Thyroid gland (tissue), 4 donors: ENCODE measurements around the gene PLAAT3. TPM values are rescaled to one million over a fixed set of nuclear protein-coding genes. Genes with fewer than 3 reads are reported as not detected.
A peak's percentile ranks its signal among the peaks of the same experiment; 100 is the strongest.
"Not testable (repeated sequence)": the region's sequence is repeated elsewhere in the genome, so short reads cannot be mapped to it uniquely, and the experiment has no call there.

Experiments
- DNase-seq, 2 donors: peaks; one replicate each; pipeline ENCODE4 v3.0.0-alpha.2; 2019
- H3K27ac ChIP-seq, 3 donors: fragments of 200-600 bp; sonication (generic); 1 replicate in 2 of 3; 2 replicates in 1 of 3; pipeline ENCODE4 v1.5.1; 2016 to 2019; ENCODE audit warnings: mild to moderate bottlenecking in 1 of 3, moderate library complexity in 1 of 3
- H3K27me3 ChIP-seq: fragments of 200-600 bp; sonication (generic); one replicate; pipeline ENCODE4 v1.5.1; 2019
- H3K36me3 ChIP-seq, 2 donors: fragments of 200-600 bp; sonication (generic); one replicate each; pipeline ENCODE4 v1.5.1; 2016 to 2019
- H3K4me1 ChIP-seq, 2 donors: fragments of 200-600 bp; sonication (generic); one replicate each; pipeline ENCODE4 v1.5.1; 2017 to 2019
- H3K4me3 ChIP-seq, 3 donors: fragments of 200-600 bp; sonication (generic); replicated peaks in 1 of 3; 1 replicate in 2 of 3; 2 replicates in 1 of 3; pipeline ENCODE4 v1.5.1; 2016; ENCODE audit warnings: mild to moderate bottlenecking in 1 of 3
- H3K9me3 ChIP-seq: fragments of 200-600 bp; sonication (generic); one replicate; pipeline ENCODE4 v1.5.1; 2017
- POLR2A ChIP-seq, 2 donors: fragments of 450-650 bp; IDR thresholded peaks; one replicate each; pipeline ENCODE4 v1.6.1; 2017; ENCODE audit warnings: antibody characterized with exemption in 2 of 2, mild to moderate bottlenecking in 2 of 2, moderate library complexity in 1 of 2
- WGBS, 2 donors: methylation state at CpG; one replicate each; pipeline ENCODE4 v1.1.5; 2017; 5-methylcytosine and 5-hydroxymethylcytosine counted together
- intact Hi-C: fragments of 100-400 bp; cut with DNase I; formaldehyde crosslinking; loops from one replicate; pipeline ENCODE4 v1.15.1; 2023
- total RNA-seq, 4 donors: library from RNA; depleted of rRNA; stranded (reverse); fragments of >200 nt; gene quantifications; one replicate each; pipeline ENCODE4 v1.2.3, GENCODE V29; 2016
- TF ChIP-seq, protein P1 (sequence below), 6 experiments: fragments of 200-600 bp in 3 of 6; fragments of 450-650 bp in 3 of 6; sonication (generic) in 3 of 6; IDR thresholded peaks; one replicate each; pipeline ENCODE4 v1.5.1; 2016 to 2019; ENCODE audit warnings: antibody characterized with exemption in 6 of 6, mild to moderate bottlenecking in 2 of 6, inconsistent platforms in 1 of 6, moderate library complexity in 1 of 6

Gene PLAAT3
- total RNA-seq, 4 donors from 2014 or later: 42.8 to 96.0 (median 74.6) TPM

DNA sequence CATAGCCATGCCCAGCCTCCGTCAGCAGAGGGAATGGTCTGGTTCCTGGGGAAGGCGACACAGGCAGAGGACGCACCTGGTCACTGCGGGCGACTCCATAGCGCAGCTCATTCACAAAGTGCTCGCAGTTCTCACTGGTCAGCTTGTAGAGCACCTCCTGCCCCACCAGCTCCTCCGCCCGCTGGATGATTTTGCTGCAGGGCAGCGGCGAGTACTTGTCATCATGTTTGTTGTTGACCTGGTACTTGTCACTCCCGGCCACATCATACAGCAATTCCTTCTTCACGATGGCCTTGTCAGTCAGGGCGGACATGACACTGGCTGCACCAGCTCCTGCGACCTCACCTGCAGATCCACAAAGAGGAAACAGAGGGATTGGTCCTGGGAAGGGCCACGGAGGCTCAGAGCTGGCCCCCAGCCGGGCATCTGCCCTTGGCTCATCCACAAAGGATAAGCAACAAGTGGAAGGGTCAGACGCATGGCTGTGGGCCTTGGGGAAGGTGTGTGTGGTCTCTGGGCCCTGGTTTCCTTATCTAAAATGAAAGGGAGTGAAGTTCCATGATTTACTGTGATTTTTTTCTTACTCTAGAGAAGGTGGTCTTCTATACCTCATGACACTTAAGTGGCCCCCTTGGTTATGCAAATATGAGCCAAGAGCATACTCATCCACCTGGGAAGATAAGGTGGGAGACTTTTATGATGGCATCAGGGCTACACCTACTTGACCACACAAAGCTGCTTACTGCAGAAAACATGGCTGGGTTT is 24.0 kb downstream of the PLAAT3 start:
- no peaks in the 10 kb centered on the region for H3K27me3 ChIP-seq
- intact Hi-C loops: no loop called here
- 95 to 98% methylated on average over 15 to 18 of the region's 18 CpGs for WGBS, 2 donors
- TF ChIP-seq, protein P1, sequence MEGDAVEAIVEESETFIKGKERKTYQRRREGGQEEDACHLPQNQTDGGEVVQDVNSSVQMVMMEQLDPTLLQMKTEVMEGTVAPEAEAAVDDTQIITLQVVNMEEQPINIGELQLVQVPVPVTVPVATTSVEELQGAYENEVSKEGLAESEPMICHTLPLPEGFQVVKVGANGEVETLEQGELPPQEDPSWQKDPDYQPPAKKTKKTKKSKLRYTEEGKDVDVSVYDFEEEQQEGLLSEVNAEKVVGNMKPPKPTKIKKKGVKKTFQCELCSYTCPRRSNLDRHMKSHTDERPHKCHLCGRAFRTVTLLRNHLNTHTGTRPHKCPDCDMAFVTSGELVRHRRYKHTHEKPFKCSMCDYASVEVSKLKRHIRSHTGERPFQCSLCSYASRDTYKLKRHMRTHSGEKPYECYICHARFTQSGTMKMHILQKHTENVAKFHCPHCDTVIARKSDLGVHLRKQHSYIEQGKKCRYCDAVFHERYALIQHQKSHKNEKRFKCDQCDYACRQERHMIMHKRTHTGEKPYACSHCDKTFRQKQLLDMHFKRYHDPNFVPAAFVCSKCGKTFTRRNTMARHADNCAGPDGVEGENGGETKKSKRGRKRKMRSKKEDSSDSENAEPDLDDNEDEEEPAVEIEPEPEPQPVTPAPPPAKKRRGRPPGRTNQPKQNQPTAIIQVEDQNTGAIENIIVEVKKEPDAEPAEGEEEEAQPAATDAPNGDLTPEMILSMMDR (IDR thresholded peaks at IDR 0.05): no peak
- TF ChIP-seq POLR2A (IDR thresholded peaks at IDR 0.05): no peak
- no peak overlapping the region for H3K27ac ChIP-seq
- DNase-seq: no peak
- H3K36me3 ChIP-seq: peaks cover 0 to 8% of the 10 kb centered on the region in 2 donors
- no peak overlapping the region for H3K4me3 ChIP-seq
- H3K4me1 ChIP-seq: no peaks in the 10 kb centered on the region
- H3K9me3 ChIP-seq: no peaks in the 10 kb centered on the region

DNA sequence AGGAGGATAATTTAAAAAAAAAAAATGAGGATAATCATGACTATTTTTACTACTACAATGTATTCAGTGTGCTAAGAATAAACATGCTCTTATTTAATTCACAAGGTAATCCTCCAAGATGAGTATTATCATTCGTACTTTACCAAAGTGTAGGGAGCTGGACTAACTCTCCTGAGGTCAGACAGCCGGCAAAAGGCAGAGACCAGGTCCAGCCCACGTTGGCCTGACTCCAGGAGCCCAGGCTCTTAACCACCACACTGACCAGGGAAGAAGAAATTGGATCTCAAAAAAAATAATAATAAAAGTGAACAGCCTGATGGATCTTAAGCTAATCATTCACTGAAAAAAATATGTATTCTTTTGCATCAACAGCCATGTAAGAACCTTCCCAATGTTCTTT is 25.2 kb downstream of the PLAAT3 start:
- TF ChIP-seq, protein P1 (IDR thresholded peaks at IDR 0.05): no peak
- no peak for TF ChIP-seq POLR2A (IDR thresholded peaks at IDR 0.05)
- intact Hi-C loops: no loop called here
- 12 to 26% methylated on average over 3 of the region's 3 CpGs for WGBS, 2 donors
- no peaks in the 10 kb centered on the region for H3K27me3 ChIP-seq
- no peak overlapping the region for H3K27ac ChIP-seq
- H3K4me3 ChIP-seq: no peak overlapping the region
- peak; percentile 86 to 87 for DNase-seq
- H3K9me3 ChIP-seq: no peaks in the 10 kb centered on the region
- H3K36me3 ChIP-seq: peaks cover 0 to 8% of the 10 kb centered on the region in 2 donors
- H3K4me1 ChIP-seq: no peaks in the 10 kb centered on the region

DNA sequence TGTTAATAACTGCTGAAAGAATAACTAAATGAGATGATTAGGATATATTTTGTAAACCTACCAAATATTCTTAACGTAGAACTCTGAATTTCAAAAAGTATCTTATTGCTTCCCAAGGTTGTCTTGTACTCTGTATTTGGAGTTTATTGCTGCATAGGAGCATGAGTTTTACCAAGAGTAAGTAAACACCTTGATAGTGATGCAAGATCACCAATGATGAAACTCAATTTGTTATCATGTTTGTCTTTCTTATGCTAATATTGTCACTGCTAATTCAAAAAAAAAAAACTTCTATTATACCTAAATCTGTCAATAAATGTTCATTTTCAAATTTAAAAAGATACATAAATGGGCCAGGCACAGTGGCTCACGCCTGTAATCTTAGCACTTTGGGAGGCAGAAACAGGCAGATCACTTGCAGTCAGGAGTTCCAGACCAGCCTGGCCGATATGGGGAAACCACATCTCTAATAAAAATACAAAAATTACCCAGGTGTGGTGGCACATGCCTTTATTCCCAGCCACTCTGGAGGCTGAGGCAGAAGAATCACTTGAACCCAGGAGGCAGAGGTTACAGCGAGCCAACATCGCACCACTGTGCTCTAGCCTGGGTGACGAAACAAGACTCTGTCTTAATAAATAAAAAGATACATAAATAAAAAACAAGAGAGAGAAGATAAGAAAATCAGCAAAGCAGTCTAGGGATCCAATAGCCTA is 27.6 kb downstream of the PLAAT3 start:
- no peak for TF ChIP-seq POLR2A (IDR thresholded peaks at IDR 0.05)
- TF ChIP-seq, protein P1 (IDR thresholded peaks at IDR 0.05): no peak
- Histone ChIP-seq H3K27ac (peak overlapping the region in 1 of 3 donors; percentile 31), H3K9me3 (no peaks in the 10 kb centered on the region), H3K36me3 (peaks cover 3 to 5% of the 10 kb centered on the region in 2 donors), H3K4me3 (no peak overlapping the region), H3K27me3 (no peaks in the 10 kb centered on the region), H3K4me1 (no peaks in the 10 kb centered on the region)
- DNase-seq: no peak
- intact Hi-C loops: no loop called here
- WGBS, 2 donors: 89 to 90% methylated on average over 6 of the region's 6 CpGs

DNA sequence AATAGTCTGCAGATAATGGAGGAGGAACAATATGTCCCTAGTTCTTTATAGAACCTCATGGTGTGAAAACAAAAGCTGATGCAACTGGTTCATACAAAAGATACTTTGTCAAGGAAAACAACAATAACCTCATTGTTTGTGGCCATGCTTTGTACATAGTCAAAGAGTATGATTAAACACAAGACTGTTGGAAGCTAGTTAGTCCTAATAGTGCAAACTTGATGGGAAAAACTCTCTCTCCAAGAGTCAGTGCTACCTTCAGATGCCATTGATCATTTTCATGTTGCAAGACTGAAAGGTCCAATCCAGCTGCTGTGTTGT is 30.9 kb downstream of the PLAAT3 start:
- Histone ChIP-seq H3K27me3 (no peaks in the 10 kb centered on the region), H3K4me1 (no peaks in the 10 kb centered on the region), H3K27ac (no peak overlapping the region), H3K9me3 (no peaks in the 10 kb centered on the region), H3K4me3 (no peak overlapping the region), H3K36me3 (peaks cover 11 to 19% of the 10 kb centered on the region in 2 donors)
- TF ChIP-seq, protein P1 (IDR thresholded peaks at IDR 0.05): no peak
- no peak for TF ChIP-seq POLR2A (IDR thresholded peaks at IDR 0.05)
- intact Hi-C loops: no loop called here
- no peak for DNase-seq

DNA sequence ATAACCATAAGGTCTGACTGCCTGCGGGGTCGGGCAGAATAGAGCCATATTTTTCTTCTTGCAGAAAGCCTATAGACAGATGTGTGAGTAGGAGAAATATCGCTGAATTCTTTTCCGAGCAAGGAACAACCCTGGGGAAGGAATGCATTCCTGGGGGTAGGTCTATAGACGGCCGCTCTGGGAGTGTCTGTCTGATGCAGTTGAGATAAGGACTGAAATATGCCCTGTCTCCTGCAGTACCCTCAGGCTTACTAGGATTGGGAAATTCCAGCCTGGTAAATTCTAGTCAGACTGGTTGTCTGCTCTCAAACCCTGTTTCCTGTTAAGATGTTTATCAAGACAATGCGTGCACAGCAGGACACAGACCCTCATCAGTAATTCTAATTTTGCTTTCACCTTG is 33.0 kb downstream of the PLAAT3 start:
- H3K27ac ChIP-seq, intact Hi-C loops, H3K27me3 ChIP-seq, DNase-seq, H3K4me3 ChIP-seq, H3K9me3 ChIP-seq, H3K4me1 ChIP-seq: not testable (repeated sequence)
- 85 to 94% methylated on average over 7 of the region's 7 CpGs for WGBS, 2 donors
- H3K36me3 ChIP-seq: peaks cover 11 to 19% of the 10 kb centered on the region in 2 donors

DNA sequence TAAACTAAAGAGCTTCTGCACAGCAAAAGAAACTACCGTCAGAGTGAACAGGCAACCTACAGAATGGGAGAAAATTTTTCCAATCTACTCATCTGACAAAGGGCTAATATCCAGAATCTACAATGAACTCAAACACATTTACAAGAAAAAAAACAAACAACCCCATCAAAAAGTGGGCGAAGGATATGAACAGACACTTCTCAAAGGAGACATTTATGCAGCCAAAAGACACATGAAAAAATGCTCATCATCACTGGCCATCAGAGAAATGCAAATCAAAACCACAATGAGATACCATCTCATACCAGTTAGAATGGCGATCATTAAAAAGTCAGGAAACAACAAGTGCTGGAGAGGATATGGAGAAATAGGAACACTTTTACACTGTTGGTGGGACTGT is 35.4 kb downstream of the PLAAT3 start:
- Histone ChIP-seq H3K4me1 (peaks cover 4 to 16% of the 10 kb centered on the region in 2 donors), H3K36me3 (peaks cover 11 to 19% of the 10 kb centered on the region in 2 donors)
- DNase-seq, H3K4me3 ChIP-seq, intact Hi-C loops, H3K27ac ChIP-seq, H3K27me3 ChIP-seq, H3K9me3 ChIP-seq: not testable (repeated sequence)
- WGBS, 2 donors: 93 to 98% methylated on average over 3 of the region's 3 CpGs
